ENCODE measurements around the gene CD151. TPM values are rescaled to one million over a fixed set of nuclear protein-coding genes. Genes with fewer than 3 reads are reported as not detected.

The CD151 gene
- polyA plus RNA-seq, 1 experiment: 2,262 TPM

- Histone ChIP-seq H3K36me3 (ENCODE audit: control insufficient read depth, insufficient read depth, low read length) (peaks cover 2% of the 10 kb centered on the region), H3K27me3 (ENCODE audit: control insufficient read depth, insufficient read depth, low read length) (no peaks in the 10 kb centered on the region), H3K4me3 (ENCODE audit: low read depth, low read length) (no peak overlapping the region)
- ChIA-PET CTCF (interaction anchor here (0.5 kb wide), 1 partner anchor 177 kb away, joined by 3 read pairs; no protein-coding TSS in a partner anchor), POLR2A (no interaction called here)
- DNase-seq (ENCODE audit: low read depth): no peak
- TF ChIP-seq, protein P1, sequence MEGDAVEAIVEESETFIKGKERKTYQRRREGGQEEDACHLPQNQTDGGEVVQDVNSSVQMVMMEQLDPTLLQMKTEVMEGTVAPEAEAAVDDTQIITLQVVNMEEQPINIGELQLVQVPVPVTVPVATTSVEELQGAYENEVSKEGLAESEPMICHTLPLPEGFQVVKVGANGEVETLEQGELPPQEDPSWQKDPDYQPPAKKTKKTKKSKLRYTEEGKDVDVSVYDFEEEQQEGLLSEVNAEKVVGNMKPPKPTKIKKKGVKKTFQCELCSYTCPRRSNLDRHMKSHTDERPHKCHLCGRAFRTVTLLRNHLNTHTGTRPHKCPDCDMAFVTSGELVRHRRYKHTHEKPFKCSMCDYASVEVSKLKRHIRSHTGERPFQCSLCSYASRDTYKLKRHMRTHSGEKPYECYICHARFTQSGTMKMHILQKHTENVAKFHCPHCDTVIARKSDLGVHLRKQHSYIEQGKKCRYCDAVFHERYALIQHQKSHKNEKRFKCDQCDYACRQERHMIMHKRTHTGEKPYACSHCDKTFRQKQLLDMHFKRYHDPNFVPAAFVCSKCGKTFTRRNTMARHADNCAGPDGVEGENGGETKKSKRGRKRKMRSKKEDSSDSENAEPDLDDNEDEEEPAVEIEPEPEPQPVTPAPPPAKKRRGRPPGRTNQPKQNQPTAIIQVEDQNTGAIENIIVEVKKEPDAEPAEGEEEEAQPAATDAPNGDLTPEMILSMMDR (IDR thresholded peaks at IDR 0.05; ENCODE audit: insufficient read depth, low read depth, low read length): no peak
Observed at GRCh38 chr11:788009-788640, 44.6 kb upstream of the CD151 start.

DNA sequence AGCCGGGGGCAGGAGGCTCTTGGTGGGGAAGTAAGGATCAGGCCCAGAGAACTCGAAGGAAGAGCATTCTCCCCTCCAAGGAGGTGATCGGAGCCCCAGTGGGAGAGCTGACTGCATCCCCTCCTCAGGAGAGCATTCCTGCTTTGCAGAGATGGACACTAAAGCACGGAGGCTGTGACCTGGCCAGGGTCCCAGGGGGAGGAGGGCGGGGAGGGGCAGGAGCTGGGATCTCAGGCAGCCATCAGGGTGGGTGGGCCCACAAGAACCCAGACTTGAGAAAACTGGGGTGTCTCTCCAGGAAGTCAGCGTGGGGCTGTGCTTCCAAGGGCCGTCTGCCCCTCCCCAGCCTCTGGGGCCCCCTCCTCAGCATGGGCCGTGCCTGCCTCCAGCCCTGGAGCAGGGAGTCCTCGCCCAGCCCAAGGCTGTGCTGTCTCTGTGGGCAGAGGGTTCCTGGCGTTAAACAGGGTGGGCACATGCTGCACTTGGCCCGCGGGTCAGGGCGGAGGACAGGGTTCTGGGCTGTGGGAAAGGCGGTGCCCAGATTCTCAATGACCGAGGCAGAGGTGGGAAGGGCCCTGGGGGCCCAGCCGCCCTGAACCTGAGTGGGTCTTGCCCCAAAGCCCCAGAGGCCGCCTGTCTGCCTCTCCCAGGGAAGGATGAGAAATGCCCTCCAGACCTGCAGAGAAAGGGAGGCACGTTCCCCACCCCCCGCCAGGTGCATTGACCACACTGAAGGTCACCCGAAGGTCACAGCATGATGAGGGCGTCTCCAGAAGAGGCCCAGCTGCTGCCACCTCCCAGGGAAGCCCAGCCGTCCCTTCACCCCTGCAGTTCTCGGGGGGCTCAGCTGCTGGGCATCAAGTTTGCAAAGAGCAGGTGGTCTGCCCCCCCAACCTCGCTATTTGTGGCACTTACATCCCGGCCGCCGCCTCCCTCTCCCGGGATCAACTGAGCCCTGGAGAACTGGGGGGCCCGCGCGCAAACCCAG is 43.5 kb upstream of the CD151 start:
- ChIA-PET CTCF (no interaction called here), POLR2A (no interaction called here)
- TF ChIP-seq, protein P1 (IDR thresholded peaks at IDR 0.05; ENCODE audit: insufficient read depth, low read depth, low read length): no peak
- peaks cover 2% of the 10 kb centered on the region for H3K36me3 ChIP-seq (ENCODE audit: control insufficient read depth, insufficient read depth, low read length)
- no peaks in the 10 kb centered on the region for H3K27me3 ChIP-seq (ENCODE audit: control insufficient read depth, insufficient read depth, low read length)
- DNase-seq (ENCODE audit: low read depth): no peak
- peak overlapping the region; percentile 23 for H3K4me3 ChIP-seq (ENCODE audit: low read depth, low read length)

- DNase-seq (ENCODE audit: low read depth): no peak
- peak within 1 kb of the TSS; percentile 23 for H3K4me3 ChIP-seq (ENCODE audit: low read depth, low read length)
- CTCF ChIA-PET: no interaction called here
- H3K27me3 ChIP-seq (ENCODE audit: control insufficient read depth, insufficient read depth, low read length): no peaks in the 10 kb centered on the region
- peaks cover 2% of the 10 kb centered on the region for H3K36me3 ChIP-seq (ENCODE audit: control insufficient read depth, insufficient read depth, low read length)
- POLR2A ChIA-PET: no interaction called here
- TF ChIP-seq, protein P1 (IDR thresholded peaks at IDR 0.05; ENCODE audit: insufficient read depth, low read depth, low read length): no peak
Observed at GRCh38 chr11:789943-790342, 42.8 kb upstream of the CD151 start, which contains the start of gene CEND1. Gene CEND1, minus strand, starts transcription at chr11:790090. Its CDS starts 1,514 bp downstream, at chr11:788576.

DNA sequence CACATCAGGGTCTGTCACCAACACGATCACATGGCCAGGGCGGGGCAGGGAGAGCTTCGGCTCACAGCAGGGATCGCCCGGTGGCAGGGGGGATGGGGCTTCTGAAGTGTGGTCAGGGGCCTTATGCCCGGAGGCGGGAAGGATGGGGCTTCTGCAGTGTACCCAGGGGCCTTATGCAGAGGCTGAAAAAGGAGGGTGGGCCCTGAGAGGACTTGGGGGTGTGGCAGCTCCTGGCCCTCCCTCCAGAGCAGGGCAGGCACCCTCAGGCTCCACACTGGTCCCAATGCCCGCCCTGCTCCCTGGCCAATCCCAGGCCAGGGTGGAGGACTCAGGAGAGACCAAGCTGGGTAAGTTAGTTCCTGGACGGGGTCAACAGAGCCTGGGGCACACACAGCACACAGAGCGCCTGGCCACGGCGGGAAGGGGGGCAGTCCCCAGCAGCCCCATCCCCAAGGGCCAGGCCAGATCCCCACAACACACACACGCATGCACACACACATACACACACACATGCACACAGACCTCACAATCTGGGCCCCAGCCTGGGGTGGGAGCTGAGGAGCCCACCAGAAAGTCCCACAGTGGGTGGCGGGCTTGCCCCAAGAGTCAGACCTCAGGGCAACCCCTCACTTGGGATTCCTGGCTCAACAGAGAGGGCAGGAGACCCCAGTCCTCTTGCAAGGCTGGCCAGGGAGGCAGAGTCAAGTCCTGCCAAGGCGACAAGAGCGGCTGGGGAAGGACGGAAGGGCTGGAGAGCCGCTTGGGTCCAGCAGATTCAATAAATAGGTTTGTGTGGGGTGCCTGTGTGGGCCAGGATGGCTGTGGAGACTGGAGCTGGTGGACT is 41.8 kb upstream of the CD151 start:
- ChIA-PET CTCF (interaction anchor here (0.7 kb wide), 2 partner anchors 23 to 89 kb away, joined by 3 read pairs; no protein-coding TSS in a partner anchor), POLR2A (no interaction called here)
- TF ChIP-seq, protein P1 (IDR thresholded peaks at IDR 0.05; ENCODE audit: insufficient read depth, low read depth, low read length): no peak
- DNase-seq (ENCODE audit: low read depth): no peak
- Histone ChIP-seq H3K27me3 (ENCODE audit: control insufficient read depth, insufficient read depth, low read length) (no peaks in the 10 kb centered on the region), H3K4me3 (ENCODE audit: low read depth, low read length) (no peak overlapping the region), H3K36me3 (ENCODE audit: control insufficient read depth, insufficient read depth, low read length) (peaks cover 2% of the 10 kb centered on the region)

All from BJ (cell line).